HG02588 (cell line): ENCODE results near the gene IL1RAPL1.

Experiments used
- ATAC-seq: cut with Tn5 transposase; IDR thresholded peaks from one replicate; pipeline ENCODE4 v1.9.1; 2021; ENCODE audit warnings: mild to moderate bottlenecking, moderate library complexity; ENCODE audit not compliant: unreplicated experiment

IL1RAPL1 gene

GRCh38 chrX:28586981-28587551, at the start of gene IL1RAPL1:
IL1RAPL1 (plus strand) TSS chrX:28587446.
- no peak for ATAC-seq

GRCh38 chrX:28542791-28543190, 44.5 kb upstream of the IL1RAPL1 start:
- no peak for ATAC-seq

GRCh38 chrX:28549838-28550237, 37.4 kb upstream of the IL1RAPL1 start:
- no peak for ATAC-seq

- no peak for ATAC-seq
Measured at GRCh38 chrX:28550331-28550872, 36.8 kb upstream of the IL1RAPL1 start.

GRCh38 chrX:28552322-28552721, 34.9 kb upstream of the IL1RAPL1 start:
- no peak for ATAC-seq

- no peak for ATAC-seq
Measured at GRCh38 chrX:28552882-28553829, 34.1 kb upstream of the IL1RAPL1 start.

GRCh38 chrX:28576117-28576516, 11.1 kb upstream of the IL1RAPL1 start:
- ATAC-seq = no peak

- ATAC-seq = no peak
Measured at GRCh38 chrX:28581522-28581921, 5.7 kb upstream of the IL1RAPL1 start.

- ATAC-seq = no peak
Measured at GRCh38 chrX:28582511-28582910, 4.7 kb upstream of the IL1RAPL1 start.

GRCh38 chrX:28584025-28584424, 3.2 kb upstream of the IL1RAPL1 start:
- no peak for ATAC-seq

- no peak for ATAC-seq
Measured at GRCh38 chrX:28585767-28586166, 1.5 kb upstream of the IL1RAPL1 start.

GRCh38 chrX:28586286-28586685, 960 bp upstream of the IL1RAPL1 start:
- ATAC-seq = no peak

- no peak for ATAC-seq
Measured at GRCh38 chrX:28589046-28589445, 1.8 kb downstream of the IL1RAPL1 start.

- no peak for ATAC-seq
Measured at GRCh38 chrX:28590396-28590795, 3.1 kb downstream of the IL1RAPL1 start.

GRCh38 chrX:28591542-28591941, 4.3 kb downstream of the IL1RAPL1 start:
- no peak for ATAC-seq

- no peak for ATAC-seq
Measured at GRCh38 chrX:28595346-28595745, 8.1 kb downstream of the IL1RAPL1 start.

- ATAC-seq = no peak
Measured at GRCh38 chrX:28599957-28600356, 12.7 kb downstream of the IL1RAPL1 start.

- ATAC-seq = no peak
Measured at GRCh38 chrX:28609003-28609402, 21.8 kb downstream of the IL1RAPL1 start.

- no peak for ATAC-seq
Measured at GRCh38 chrX:28609917-28610613, 22.8 kb downstream of the IL1RAPL1 start.

- no peak for ATAC-seq
Measured at GRCh38 chrX:28610746-28611145, 23.5 kb downstream of the IL1RAPL1 start.

- ATAC-seq = no peak
Measured at GRCh38 chrX:28613558-28613957, 26.3 kb downstream of the IL1RAPL1 start.
